ENCODE measurements around the gene GPC3. TPM values are rescaled to one million over a fixed set of nuclear protein-coding genes. Genes with fewer than 3 reads are reported as not detected.
"Not testable (repeated sequence)": the region's sequence is repeated elsewhere in the genome, so short reads cannot be mapped to it uniquely, and the experiment has no call there.

GPC3 gene
- total RNA-seq, 1 experiment from 2014 or later, result not detected

GRCh38 chrX:133916984-133917722 lies 68.2 kb downstream of the GPC3 start:
- in situ Hi-C loops (cut with HindIII; ENCODE audit: low pct_unique_long_range_greater_than_20kb, low sequenced_read_pairs), result no loop called here
- no peak for DNase-seq (ENCODE audit: low read depth)

DNA sequence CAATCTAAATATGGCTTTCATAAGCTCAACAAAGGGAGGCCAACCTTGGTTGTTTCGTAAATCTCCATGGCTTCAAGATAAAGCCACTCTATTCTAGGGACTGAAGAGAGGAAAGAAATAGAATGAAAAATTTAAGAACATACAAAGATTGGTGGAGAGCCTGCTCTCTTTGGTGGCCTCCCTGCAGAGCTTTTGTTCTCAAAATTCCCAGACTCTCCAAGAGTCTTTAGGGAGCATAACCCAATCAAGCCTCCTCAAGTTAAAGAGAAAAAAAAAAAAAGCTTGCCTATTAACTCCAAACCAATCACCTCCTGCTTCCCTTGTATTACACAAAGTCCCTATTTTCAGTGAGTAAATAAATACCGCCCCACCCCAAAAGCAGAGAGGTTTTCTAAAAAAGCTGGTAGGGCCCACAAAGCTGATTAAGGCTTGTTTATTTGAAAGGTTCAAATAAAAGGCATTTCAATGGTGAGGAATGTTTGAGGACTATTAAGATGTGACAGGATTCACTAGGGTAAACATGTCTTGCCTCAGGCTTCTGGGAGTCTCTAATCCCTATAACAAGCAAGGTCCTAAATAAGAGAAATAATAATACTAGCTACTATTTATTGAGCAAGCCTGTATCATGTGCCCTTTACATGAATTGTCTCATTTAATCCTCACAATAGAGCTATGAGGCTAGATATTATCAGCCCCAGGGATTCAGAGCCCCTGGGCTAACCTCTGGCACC lies 71.6 kb downstream of the GPC3 start:
- DNase-seq (ENCODE audit: low read depth), result no peak
- in situ Hi-C loops (cut with HindIII; ENCODE audit: low pct_unique_long_range_greater_than_20kb, low sequenced_read_pairs), result no loop called here

- in situ Hi-C loops (cut with HindIII; ENCODE audit: low pct_unique_long_range_greater_than_20kb, low sequenced_read_pairs), result no loop called here
- no peak for DNase-seq (ENCODE audit: low read depth)
These were observed 72.4 kb downstream of the GPC3 start for GRCh38 chrX:133913009-133913408.

GRCh38 chrX:133911825-133912495 lies 73.4 kb downstream of the GPC3 start:
- no peak for DNase-seq (ENCODE audit: low read depth)
- in situ Hi-C loops (cut with HindIII; ENCODE audit: low pct_unique_long_range_greater_than_20kb, low sequenced_read_pairs), result no loop called here

GRCh38 chrX:133910539-133910938 lies 74.9 kb downstream of the GPC3 start:
- in situ Hi-C loops (cut with HindIII; ENCODE audit: low pct_unique_long_range_greater_than_20kb, low sequenced_read_pairs), result no loop called here
- no peak for DNase-seq (ENCODE audit: low read depth)

DNA sequence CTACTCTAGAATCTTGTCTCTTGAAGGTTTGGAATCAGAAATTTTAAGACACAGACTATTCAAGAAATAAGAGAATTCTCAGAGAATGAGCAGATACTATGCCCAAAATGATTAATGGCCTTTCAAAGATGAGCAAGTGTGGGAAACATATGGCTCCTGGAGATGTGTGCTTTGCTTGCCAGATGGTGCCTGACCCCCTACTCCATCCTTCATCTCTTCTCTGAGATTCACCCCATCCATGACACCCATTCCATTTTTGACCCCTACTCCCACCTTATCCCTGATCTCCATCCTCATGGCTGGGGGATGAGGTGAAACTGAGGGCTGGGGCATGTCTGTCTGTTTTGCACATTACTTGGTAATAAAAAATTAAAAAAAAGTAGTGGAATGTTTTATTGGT lies 75.5 kb downstream of the GPC3 start:
- no peak for DNase-seq (ENCODE audit: low read depth)
- in situ Hi-C loops (cut with HindIII; ENCODE audit: low pct_unique_long_range_greater_than_20kb, low sequenced_read_pairs), result no loop called here

DNA sequence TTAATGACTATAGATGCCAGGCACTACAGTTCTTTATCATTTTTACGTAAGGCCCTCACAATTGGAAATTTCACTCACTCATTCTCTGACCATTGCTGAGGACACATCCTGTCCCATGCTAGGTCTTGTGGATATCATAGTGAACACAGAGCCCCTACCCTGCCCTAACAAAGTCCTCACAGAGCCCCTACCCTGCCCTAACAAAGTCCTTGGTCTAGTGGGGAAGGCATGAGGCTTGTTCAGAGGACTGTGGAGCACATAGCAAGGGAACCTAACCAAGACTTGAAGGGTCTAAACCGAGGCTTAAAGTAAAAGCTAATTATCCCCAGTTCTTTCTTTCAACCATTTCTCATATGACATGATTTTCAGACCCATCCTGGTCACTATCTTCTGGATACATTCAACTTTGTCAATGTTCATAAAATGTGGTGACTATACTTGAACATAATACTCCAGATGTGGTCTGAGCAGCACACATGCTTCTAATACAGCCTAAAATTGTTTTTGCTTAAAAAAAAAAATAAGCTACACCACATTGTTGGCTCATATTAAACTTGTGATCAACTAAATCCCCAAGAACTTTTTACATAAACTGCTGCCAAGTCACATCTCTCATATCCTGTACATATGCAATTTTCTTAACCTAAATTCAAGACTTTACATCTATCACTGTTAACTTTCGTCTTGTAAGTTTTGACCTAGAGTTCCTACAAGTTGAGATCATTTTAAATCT lies 77.0 kb downstream of the GPC3 start:
- DNase-seq (ENCODE audit: low read depth), result no peak
- in situ Hi-C loops (cut with HindIII; ENCODE audit: low pct_unique_long_range_greater_than_20kb, low sequenced_read_pairs), result no loop called here

DNA sequence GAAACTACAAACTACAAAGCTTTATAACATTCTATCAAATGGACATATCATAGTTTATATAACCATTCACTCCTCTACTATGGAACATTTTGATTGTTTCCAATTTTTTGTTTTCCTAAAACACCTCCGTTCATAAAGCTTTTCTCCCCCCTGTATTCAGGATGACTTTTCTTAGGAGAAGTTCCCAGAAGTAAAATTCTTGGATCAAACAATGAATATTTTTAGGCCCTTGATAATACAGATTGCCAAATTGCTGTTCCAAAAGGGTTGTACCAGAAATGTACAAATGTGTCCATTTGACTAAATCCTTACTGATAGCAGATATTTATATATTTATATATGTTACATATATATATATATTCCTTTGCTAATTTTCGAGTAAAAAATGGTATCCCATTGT lies 77.8 kb downstream of the GPC3 start:
- in situ Hi-C loops (cut with HindIII; ENCODE audit: low pct_unique_long_range_greater_than_20kb, low sequenced_read_pairs), result no loop called here

GRCh38 chrX:133905305-133905704 lies 80.1 kb downstream of the GPC3 start:
- no peak for DNase-seq (ENCODE audit: low read depth)
- in situ Hi-C loops (cut with HindIII; ENCODE audit: low pct_unique_long_range_greater_than_20kb, low sequenced_read_pairs), result no loop called here

More for the DNA sequence above, 77.8 kb downstream of the GPC3 start:
- DNase-seq (ENCODE audit: low read depth), result no peak

- in situ Hi-C loops (cut with HindIII; ENCODE audit: low pct_unique_long_range_greater_than_20kb, low sequenced_read_pairs), result no loop called here
- DNase-seq (ENCODE audit: low read depth), result no peak
These were observed 87.7 kb downstream of the GPC3 start for GRCh38 chrX:133897593-133898163.

DNA sequence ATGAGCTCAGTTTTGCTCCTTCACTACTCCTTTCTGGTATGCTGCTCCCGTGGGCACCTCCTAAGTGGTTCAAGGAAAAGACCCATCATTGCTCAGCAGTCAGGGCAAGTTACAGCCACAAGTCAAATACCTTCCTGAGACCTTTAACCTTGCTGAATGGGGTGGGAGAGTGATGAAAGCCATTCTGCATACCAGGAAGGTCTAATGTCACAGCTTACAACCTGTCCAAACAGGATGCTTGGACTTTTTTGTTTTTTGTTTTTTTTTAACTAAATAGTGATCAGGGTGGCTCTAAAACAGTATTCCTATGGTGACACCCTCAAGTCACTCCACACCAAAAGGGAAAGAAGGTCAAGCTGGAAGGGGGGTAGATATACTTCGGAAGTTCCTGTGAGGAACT lies 93.1 kb downstream of the GPC3 start:
- no peak for DNase-seq (ENCODE audit: low read depth)
- in situ Hi-C loops (cut with HindIII; ENCODE audit: low pct_unique_long_range_greater_than_20kb, low sequenced_read_pairs), result no loop called here

GRCh38 chrX:133888984-133889383 lies 96.4 kb downstream of the GPC3 start:
- no peak for DNase-seq (ENCODE audit: low read depth)
- in situ Hi-C loops (cut with HindIII; ENCODE audit: low pct_unique_long_range_greater_than_20kb, low sequenced_read_pairs), result no loop called here

DNA sequence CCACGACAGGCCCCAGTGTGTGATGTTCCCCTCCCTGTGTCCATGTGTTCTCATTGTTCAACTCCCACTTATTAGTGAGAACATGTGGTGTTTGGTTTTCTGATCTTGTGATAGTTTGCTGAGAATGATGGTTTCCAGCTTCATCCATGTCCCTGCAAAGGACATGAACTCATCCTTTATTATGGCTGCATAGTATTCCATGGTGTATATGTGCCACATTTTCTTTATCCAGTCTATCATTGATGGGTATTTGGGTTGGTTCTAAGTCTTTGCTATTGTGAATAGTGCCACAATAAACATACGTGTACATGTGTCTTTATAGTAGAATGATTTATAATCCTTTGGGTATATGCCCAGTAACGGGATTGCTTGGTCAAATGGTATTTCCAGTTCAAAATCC lies 97.3 kb downstream of the GPC3 start:
- in situ Hi-C loops (cut with HindIII; ENCODE audit: low pct_unique_long_range_greater_than_20kb, low sequenced_read_pairs); DNase-seq (ENCODE audit: low read depth): not testable (repeated sequence)

- no peak for DNase-seq (ENCODE audit: low read depth)
- in situ Hi-C loops (cut with HindIII; ENCODE audit: low pct_unique_long_range_greater_than_20kb, low sequenced_read_pairs), result no loop called here
These were observed 100.7 kb downstream of the GPC3 start for GRCh38 chrX:133884430-133885394.

DNA sequence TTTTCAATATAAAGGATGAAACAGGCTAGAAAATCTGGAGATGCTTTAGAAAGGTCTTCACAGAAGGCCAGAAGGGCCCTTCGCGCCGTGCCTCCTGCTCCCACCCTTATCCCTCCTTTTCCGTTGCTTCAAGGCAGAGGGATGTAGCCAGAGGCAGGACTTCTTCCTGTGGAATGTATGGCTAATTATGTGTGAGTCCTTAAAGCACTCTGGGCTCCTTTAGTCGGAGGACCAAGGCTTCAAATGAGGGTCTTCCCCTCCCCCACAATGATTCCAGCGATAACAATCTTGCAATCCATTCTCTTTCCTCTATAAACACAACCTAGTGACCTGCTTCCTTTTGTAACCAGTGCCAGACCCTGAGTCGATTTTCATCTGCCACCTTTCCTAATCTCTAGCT lies 103.5 kb downstream of the GPC3 start:
- in situ Hi-C loops (cut with HindIII; ENCODE audit: low pct_unique_long_range_greater_than_20kb, low sequenced_read_pairs), result no loop called here

DNA sequence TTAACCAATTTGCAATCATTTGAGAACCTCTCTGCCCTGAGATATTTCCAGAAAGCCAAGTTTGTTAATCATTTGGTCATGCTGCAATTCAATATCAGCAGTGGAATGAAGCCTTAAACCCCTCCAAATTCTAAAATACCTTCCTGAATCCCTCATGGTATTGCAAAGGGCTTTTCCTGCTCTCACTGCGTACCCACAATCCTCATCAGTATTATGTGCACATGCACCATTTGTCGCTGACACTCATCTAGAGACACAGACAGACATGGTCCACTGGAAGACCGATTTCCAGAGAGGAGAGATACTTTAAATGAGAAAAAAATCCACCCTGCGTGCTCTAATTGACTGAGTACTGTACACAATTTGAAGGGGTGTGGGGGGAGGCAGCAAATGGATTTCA lies 104.4 kb downstream of the GPC3 start:
- in situ Hi-C loops (cut with HindIII; ENCODE audit: low pct_unique_long_range_greater_than_20kb, low sequenced_read_pairs), result no loop called here
- DNase-seq (ENCODE audit: low read depth), result no peak

More for the DNA sequence above, 103.5 kb downstream of the GPC3 start:
- no peak for DNase-seq (ENCODE audit: low read depth)

- in situ Hi-C loops (cut with HindIII; ENCODE audit: low pct_unique_long_range_greater_than_20kb, low sequenced_read_pairs), result no loop called here
- no peak for DNase-seq (ENCODE audit: low read depth)
These were observed 105.4 kb downstream of the GPC3 start for GRCh38 chrX:133880032-133880443.

All from Caki2 (cell line).